PC-9 (cell line): ENCODE data around the gene NBPF3. TPM values are rescaled to one million over a fixed set of nuclear protein-coding genes. Genes with fewer than 3 reads are reported as not detected.
A peak's percentile ranks its signal among the peaks of the same experiment; 100 is the strongest.
"Not testable (repeated sequence)": the region's sequence is repeated elsewhere in the genome, so short reads cannot be mapped to it uniquely, and the experiment has no call there.

Source experiments
- BruUV-seq: library from RNA; stranded (reverse); fragments of 400-500 nt; replicated peaks from 2 replicates; lab custom pipeline; 2021; lab: Mats Ljungman, UMichigan
- CTCF ChIA-PET: fragments of 300-600 bp; sonication (Branson Sonifier 250); formaldehyde crosslinking; loops from one replicate; lab custom pipeline; 2022; ENCODE audit warnings: antibody characterized with exemption; lab: Charles Lee
- POLR2A ChIA-PET: fragments of 300-600 bp; sonication (Branson Sonifier 250); formaldehyde crosslinking; loops from one replicate; lab custom pipeline; 2022; ENCODE audit warnings: antibody characterized with exemption; ENCODE audit not compliant: unreplicated experiment; lab: Charles Lee
- DNase-seq, 2 experiments: peaks; one replicate each; pipeline versions ENCODE4 v3.0.0 to v3.0.0-alpha.2; 2015 to 2022; ENCODE audit warnings: mixed read lengths in 1 of 2
- H2AFZ ChIP-seq: fragments of 200-600 bp; sonication (generic); 2 replicates; pipeline ENCODE4 v1.8.1; 2017; ENCODE audit warnings: antibody characterized with exemption
- H3F3A ChIP-seq: fragments of 200-600 bp; sonication (generic); 2 replicates; pipeline ENCODE4 v1.8.1; 2017; ENCODE audit warnings: antibody characterized with exemption, mild to moderate bottlenecking, low read depth; ENCODE audit not compliant: insufficient read depth
- H3K27ac ChIP-seq: fragments of 200-600 bp; sonication (generic); 2 replicates; pipeline ENCODE4 v1.6.1; 2016; ENCODE audit warnings: mixed run types
- H3K27me3 ChIP-seq: fragments of 200-600 bp; sonication (generic); 2 replicates; pipeline ENCODE4 v1.6.1; 2016; ENCODE audit warnings: low read depth, mixed run types; ENCODE audit not compliant: insufficient read depth
- H3K36me3 ChIP-seq: fragments of 200-600 bp; sonication (generic); 2 replicates; pipeline ENCODE4 v1.6.1; 2016; ENCODE audit warnings: low read depth, mixed run types
- H3K4me1 ChIP-seq: fragments of 200-600 bp; sonication (generic); replicated peaks from 2 replicates; pipeline ENCODE4 v1.6.1; 2016; ENCODE audit warnings: mixed run types; ENCODE audit not compliant: insufficient read depth
- H3K4me2 ChIP-seq: fragments of 200-600 bp; sonication (generic); 2 replicates; pipeline ENCODE4 v1.6.1; 2017; ENCODE audit warnings: mixed run types
- H3K4me3 ChIP-seq: fragments of 200-600 bp; sonication (generic); 2 replicates; pipeline ENCODE4 v1.6.1; 2016; ENCODE audit warnings: mixed run types
- H3K79me2 ChIP-seq: fragments of 200-600 bp; sonication (generic); 2 replicates; pipeline ENCODE4 v1.6.1; 2017; ENCODE audit warnings: low read depth, mixed run types
- H3K9me2 ChIP-seq: fragments of 200-600 bp; sonication (generic); 2 replicates; pipeline ENCODE4 v1.8.1; 2017; ENCODE audit warnings: mild to moderate bottlenecking; ENCODE audit not compliant: insufficient read depth
- H3K9me3 ChIP-seq: fragments of 200-600 bp; sonication (generic); 2 replicates; pipeline ENCODE4 v1.8.1; 2016; ENCODE audit warnings: low read depth; ENCODE audit not compliant: insufficient read depth
- H4K20me1 ChIP-seq: fragments of 200-600 bp; sonication (generic); 2 replicates; pipeline ENCODE4 v1.8.1; 2017; ENCODE audit not compliant: insufficient read depth
- EZH2 ChIP-seq: fragments of 200-600 bp; sonication (generic); IDR thresholded peaks from 2 replicates; pipeline ENCODE4 v1.8.0; 2017; ENCODE audit warnings: antibody characterized with exemption, low read depth
- intact Hi-C: fragments of 100-400 bp; cut with micrococcal nuclease; formaldehyde crosslinking; loops from one replicate; pipeline ENCODE4 v1.10.0; 2022; ENCODE audit not compliant: unreplicated experiment
- total RNA-seq: library from RNA; stranded (reverse); gene quantifications from 2 replicates; pipeline ENCODE4 v1.2.3, GENCODE V29; 2021
- TF ChIP-seq, protein P1 (sequence below): fragments of 200-600 bp; sonication (generic); conservative IDR thresholded peaks from 2 replicates; pipeline ENCODE4 v1.6.1; 2017; ENCODE audit warnings: mixed run types, antibody characterized with exemption, mild to moderate bottlenecking, moderate library complexity

The NBPF3 gene
- total RNA-seq, 1 experiment from 2014 or later = 19.2 TPM

DNA sequence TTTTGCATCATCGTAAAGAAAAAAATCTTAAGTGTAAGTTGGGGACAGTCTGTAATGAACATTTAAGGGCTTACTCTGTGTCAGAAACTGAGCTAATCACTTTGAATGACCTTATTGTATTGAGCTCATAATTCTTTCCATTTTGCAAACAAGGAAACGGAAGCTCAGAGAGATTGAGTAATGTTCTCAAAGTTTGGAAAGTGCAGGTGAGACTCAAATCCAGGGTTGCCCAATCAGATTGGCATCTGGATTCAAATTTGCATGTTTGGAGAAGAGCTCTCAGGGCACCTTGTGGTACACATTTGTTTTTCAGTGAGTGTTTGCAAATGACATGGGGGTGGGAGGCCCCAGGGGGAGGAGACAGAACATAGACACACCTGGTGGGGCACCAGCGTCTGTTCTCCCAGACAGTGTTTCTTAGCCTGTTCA is 77.2 kb downstream of the NBPF3 start:
- H3K36me3 ChIP-seq = no peaks in the 10 kb centered on the region
- H2AFZ ChIP-seq = no peak overlapping the region
- BruUV-seq = no TSS peak
- H4K20me1 ChIP-seq = no peaks in the 10 kb centered on the region
- POLR2A ChIA-PET = no interaction called here
- no peaks in the 10 kb centered on the region for H3K27me3 ChIP-seq
- H3K4me1 ChIP-seq = no peaks in the 10 kb centered on the region; the same call in 1 of the 2 replicates
- H3K4me2 ChIP-seq = 0 out of 2 replicates have a peak overlapping the region, but pooled peaks have one; percentile 3
- no peaks in the 10 kb centered on the region for H3K9me2 ChIP-seq
- peak in 1 of 2 experiments; percentile 79 for DNase-seq
- H3K27ac ChIP-seq = peak overlapping the region; percentile 10; the same call in 1 of the 2 replicates
- intact Hi-C loops = no loop called here
- no peak overlapping the region for H3K4me3 ChIP-seq
- no peak for TF ChIP-seq EZH2
- TF ChIP-seq, protein P1, sequence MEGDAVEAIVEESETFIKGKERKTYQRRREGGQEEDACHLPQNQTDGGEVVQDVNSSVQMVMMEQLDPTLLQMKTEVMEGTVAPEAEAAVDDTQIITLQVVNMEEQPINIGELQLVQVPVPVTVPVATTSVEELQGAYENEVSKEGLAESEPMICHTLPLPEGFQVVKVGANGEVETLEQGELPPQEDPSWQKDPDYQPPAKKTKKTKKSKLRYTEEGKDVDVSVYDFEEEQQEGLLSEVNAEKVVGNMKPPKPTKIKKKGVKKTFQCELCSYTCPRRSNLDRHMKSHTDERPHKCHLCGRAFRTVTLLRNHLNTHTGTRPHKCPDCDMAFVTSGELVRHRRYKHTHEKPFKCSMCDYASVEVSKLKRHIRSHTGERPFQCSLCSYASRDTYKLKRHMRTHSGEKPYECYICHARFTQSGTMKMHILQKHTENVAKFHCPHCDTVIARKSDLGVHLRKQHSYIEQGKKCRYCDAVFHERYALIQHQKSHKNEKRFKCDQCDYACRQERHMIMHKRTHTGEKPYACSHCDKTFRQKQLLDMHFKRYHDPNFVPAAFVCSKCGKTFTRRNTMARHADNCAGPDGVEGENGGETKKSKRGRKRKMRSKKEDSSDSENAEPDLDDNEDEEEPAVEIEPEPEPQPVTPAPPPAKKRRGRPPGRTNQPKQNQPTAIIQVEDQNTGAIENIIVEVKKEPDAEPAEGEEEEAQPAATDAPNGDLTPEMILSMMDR = no peak
- H3F3A ChIP-seq = no peaks in the 10 kb centered on the region
- H3K79me2 ChIP-seq = no peaks in the 10 kb centered on the region
- CTCF ChIA-PET = no interaction called here
- H3K9me3 ChIP-seq = no peaks in the 10 kb centered on the region

DNA sequence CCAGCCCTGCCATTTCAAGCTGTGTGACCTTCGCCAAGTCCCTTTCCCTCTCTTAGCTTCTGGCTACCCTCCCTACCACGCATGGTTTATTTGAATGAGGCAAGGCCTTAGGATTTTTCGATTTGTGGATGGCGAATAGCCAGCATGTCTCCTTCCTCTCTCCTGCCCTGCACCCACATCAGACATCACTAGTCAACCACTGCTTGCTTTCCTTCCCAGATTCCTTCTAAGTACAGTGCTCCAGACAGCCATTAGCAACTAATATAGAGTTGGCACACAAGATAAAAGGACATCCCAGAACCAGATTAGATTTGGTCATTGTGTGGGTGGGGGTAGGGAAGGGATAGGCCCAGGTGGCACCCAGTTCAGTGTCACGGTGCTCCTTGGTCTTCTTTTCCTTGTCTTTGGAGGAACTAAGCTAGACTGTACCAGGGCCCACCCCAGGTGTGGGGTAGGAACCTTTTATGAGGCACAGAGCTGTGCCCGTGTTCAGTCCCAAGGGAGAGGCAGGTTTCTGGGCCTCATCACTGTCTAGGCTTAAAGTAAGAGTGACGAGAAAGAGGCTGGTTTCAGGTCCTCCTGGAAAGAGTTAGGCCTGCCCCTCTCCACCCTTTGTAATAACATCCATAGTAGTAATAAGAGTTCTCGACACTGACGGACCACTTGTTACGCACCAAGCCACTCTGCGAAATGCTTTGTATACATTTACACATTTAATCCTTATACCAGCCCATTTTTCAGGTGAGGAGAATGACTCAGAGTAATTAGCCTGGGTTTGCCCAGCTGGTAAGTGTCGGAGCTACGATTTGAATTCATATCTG is 77.9 kb downstream of the NBPF3 start:
- no TSS peak for BruUV-seq
- H3K36me3 ChIP-seq = no peaks in the 10 kb centered on the region
- no peak overlapping the region for H3K4me3 ChIP-seq
- H4K20me1 ChIP-seq = no peaks in the 10 kb centered on the region
- no peak overlapping the region for H3K4me2 ChIP-seq
- no peaks in the 10 kb centered on the region for H3K9me3 ChIP-seq
- ChIA-PET POLR2A (no interaction called here), CTCF (no interaction called here)
- no peaks in the 10 kb centered on the region for H3K9me2 ChIP-seq
- H3K4me1 ChIP-seq = no peaks in the 10 kb centered on the region; the same call in 1 of the 2 replicates
- no peaks in the 10 kb centered on the region for H3K27me3 ChIP-seq
- no peak overlapping the region for H3K27ac ChIP-seq
- intact Hi-C loops = no loop called here
- H3K79me2 ChIP-seq = no peaks in the 10 kb centered on the region
- H3F3A ChIP-seq = no peaks in the 10 kb centered on the region
- no peak for DNase-seq
- no peak overlapping the region for H2AFZ ChIP-seq
- no peak for TF ChIP-seq EZH2
- TF ChIP-seq, protein P1 = no peak

DNA sequence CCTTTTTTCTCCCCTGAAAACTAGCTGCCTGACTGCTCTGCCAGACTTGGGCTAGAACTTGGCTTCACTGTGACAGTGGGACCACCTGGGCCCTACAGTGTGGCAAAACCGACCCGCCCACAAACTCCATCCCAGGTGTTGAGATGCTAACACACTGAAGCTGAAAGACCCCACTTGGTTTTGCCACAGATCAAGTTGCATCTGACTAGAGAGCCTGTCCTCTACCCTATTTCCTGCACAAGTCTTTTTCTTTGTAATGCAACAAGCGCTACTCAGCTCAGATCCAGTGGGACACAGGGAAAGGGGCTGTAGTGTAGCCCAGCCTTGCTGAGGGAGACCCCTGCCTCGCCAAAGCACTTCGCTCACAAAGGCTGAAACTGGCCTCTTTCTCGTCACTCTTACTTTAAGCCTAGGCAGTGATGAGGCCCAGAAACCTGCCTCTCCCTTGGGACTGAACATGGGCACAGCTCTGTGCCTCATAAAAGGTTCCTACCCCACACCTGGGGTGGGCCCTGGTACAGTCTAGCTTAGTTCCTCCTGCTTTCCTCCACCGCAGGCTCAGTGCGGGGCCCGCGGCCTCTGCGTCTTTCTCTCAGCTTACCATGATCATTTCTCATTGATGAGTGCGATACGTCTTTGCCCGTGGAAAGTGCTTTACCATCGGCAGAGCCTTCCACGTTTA is 79.0 kb downstream of the NBPF3 start:
- no TSS peak for BruUV-seq
- Histone ChIP-seq H3K4me2 (no peak overlapping the region), H3K36me3 (no peaks in the 10 kb centered on the region), H3K9me2 (no peaks in the 10 kb centered on the region), H3K9me3 (no peaks in the 10 kb centered on the region), H2AFZ (no peak overlapping the region), H3K79me2 (no peaks in the 10 kb centered on the region), H3K27ac (no peak overlapping the region), H4K20me1 (no peaks in the 10 kb centered on the region), H3K4me3 (no peak overlapping the region), H3F3A (no peaks in the 10 kb centered on the region), H3K4me1 (no peaks in the 10 kb centered on the region; the same call in 1 of the 2 replicates), H3K27me3 (no peaks in the 10 kb centered on the region)
- ChIA-PET CTCF (interaction anchor here (0.6 kb wide), 1 partner anchor 1866 kb away, joined by 3 read pairs; no protein-coding TSS in a partner anchor), POLR2A (no interaction called here)
- TF ChIP-seq EZH2 = no peak
- TF ChIP-seq, protein P1 = no peak
- intact Hi-C loops = no loop called here
- DNase-seq = no peak

DNA sequence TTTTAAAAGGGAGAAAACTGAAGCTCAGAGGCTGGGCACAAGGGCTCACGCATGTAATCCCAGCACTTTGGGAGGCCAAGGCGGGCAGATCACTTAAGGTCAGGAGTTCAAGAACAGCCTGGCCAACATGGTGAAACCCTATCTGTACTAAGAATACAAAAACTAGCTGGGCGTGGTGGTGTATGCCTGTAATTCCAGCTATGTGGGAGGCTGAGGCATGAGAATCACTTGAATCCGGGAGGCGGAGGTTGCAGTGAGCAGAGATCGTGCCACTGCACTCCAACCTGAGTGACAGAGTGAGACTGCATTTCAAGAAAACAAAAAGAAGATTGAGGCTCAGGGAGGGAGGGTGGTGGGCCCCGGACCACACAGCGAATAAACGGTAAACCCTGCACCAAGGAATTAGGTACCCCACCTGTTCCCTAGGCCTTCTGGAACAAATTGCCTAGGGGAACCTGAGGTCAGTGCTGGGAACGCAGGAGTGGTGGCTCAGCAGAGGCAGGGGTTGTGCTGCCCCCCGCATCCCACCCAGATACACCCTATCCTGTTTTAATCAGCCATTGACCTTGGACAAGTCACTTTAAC is 79.6 kb downstream of the NBPF3 start:
- H3K4me1 ChIP-seq, H3K4me2 ChIP-seq, H3K27me3 ChIP-seq, intact Hi-C loops, DNase-seq, H3K9me2 ChIP-seq, H3K79me2 ChIP-seq, POLR2A ChIA-PET, H3K9me3 ChIP-seq, H3F3A ChIP-seq, H3K27ac ChIP-seq, H4K20me1 ChIP-seq, H3K36me3 ChIP-seq, H2AFZ ChIP-seq, BruUV-seq, H3K4me3 ChIP-seq: not testable (repeated sequence)
- CTCF ChIA-PET = interaction anchor here (0.6 kb wide), 1 partner anchor 1865 kb away, joined by 3 read pairs; no protein-coding TSS in a partner anchor
